ENCODE measurements around the gene PPP1R3F. TPM values are rescaled to one million over a fixed set of nuclear protein-coding genes. Genes with fewer than 3 reads are reported as not detected.

Gene PPP1R3F
- total and polyA plus RNA-seq, 9 of the 15 experiments (the other 6 are each of a cell fraction or from before 2014, with no cell fraction given) = 0.03 to 0.91 (median 0.43) TPM; not detected in 1

DNA sequence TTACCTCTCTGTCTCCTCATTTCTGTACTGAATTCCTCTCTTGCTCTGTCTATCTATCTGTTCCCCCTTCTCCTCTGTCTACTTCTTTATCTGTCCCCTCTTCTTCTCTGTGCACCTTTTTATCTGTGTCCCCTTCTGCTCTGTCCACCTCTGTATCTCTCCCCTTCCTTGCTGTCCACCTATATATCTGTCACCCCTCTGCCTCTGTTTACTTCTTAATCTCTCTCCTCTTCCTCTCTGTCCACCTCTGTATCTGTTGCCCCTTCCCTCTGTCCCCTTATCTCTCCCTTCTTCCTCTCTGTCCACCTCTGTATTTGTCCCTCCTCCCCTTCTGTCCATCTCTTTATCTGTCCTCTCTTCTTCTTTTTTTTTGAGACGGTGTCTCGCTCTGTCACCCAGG lies 25.4 kb upstream of the PPP1R3F start (continued):
- TF ChIP-seq CUX1 (CRISPR knock-in tag; IDR thresholded peaks at IDR 0.05) (no peak), MED1 (CRISPR knock-in tag; IDR thresholded peaks at IDR 0.05; ENCODE audit: borderline replicate concordance) (no peak), SMC3 (conservative IDR thresholded peaks at IDR 0.05; ENCODE audit: insufficient read depth, low read depth, low read length) (no peak), ATF7 (IDR thresholded peaks at IDR 0.05) (no peak), RB1 (IDR thresholded peaks at IDR 0.05; ENCODE audit: low read depth) (no peak), TCF3 (CRISPR knock-in tag; IDR thresholded peaks at IDR 0.05) (peak; percentile 96), BRCA1 (IDR thresholded peaks at IDR 0.05) (no peak), BRCA1 (CRISPR knock-in tag; IDR thresholded peaks at IDR 0.05) (no peak), IRF1 (CRISPR knock-in tag; IDR thresholded peaks at IDR 0.05; ENCODE audit: borderline replicate concordance) (no peak), NR2F6 (CRISPR knock-in tag; IDR thresholded peaks at IDR 0.05) (no peak), CREB1 (IDR thresholded peaks at IDR 0.05) (0 out of 2 replicates have a peak, but pooled peaks have one; percentile 16), CREB1 (CRISPR knock-in tag; IDR thresholded peaks at IDR 0.05) (no peak), ATF3 (IDR thresholded peaks at IDR 0.05) (no peak), ATF3 (CRISPR knock-in tag; conservative IDR thresholded peaks at IDR 0.05) (no peak), ZNF282 (CRISPR knock-in tag; IDR thresholded peaks at IDR 0.05) (no peak), ZFPM2 (CRISPR knock-in tag; IDR thresholded peaks at IDR 0.05) (no peak), CBX2 (IDR thresholded peaks at IDR 0.05; ENCODE audit: insufficient read depth, low read length, poor library complexity, severe bottlenecking) (no peak), SMARCE1 (IDR thresholded peaks at IDR 0.05) (peak; percentile 97), ZBTB2 (IDR thresholded peaks at IDR 0.05) (peak; percentile 94), NCOR1 (IDR thresholded peaks at IDR 0.05) (peak; percentile 99)
- TF ChIP-seq, protein P1, sequence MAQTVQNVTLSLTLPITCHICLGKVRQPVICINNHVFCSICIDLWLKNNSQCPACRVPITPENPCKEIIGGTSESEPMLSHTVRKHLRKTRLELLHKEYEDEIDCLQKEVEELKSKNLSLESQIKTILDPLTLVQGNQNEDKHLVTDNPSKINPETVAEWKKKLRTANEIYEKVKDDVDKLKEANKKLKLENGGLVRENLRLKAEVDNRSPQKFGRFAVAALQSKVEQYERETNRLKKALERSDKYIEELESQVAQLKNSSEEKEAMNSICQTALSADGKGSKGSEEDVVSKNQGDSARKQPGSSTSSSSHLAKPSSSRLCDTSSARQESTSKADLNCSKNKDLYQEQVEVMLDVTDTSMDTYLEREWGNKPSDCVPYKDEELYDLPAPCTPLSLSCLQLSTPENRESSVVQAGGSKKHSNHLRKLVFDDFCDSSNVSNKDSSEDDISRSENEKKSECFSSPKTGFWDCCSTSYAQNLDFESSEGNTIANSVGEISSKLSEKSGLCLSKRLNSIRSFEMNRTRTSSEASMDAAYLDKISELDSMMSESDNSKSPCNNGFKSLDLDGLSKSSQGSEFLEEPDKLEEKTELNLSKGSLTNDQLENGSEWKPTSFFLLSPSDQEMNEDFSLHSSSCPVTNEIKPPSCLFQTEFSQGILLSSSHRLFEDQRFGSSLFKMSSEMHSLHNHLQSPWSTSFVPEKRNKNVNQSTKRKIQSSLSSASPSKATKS (CRISPR knock-in tag; IDR thresholded peaks at IDR 0.05) = no peak

Data from K562 (cell line).